Body of pancreas (tissue), 4 donors: Measurements from ENCODE around the gene PHF21A. TPM values are rescaled to one million over a fixed set of nuclear protein-coding genes. Genes with fewer than 3 reads are reported as not detected.

Experiments
- ATAC-seq: fragments of 150-250 bp; one replicate; pipeline ENCODE4 v1.9.1; 2016
- DNase-seq, 4 donors: peaks; one replicate each; pipeline ENCODE4 v3.0.0-alpha.2; 2019
- H3K27ac ChIP-seq, 4 donors: fragments of 200-600 bp; sonication (generic); 1 replicate in 3 of 4; 2 replicates in 1 of 4; pipeline versions ENCODE4 v1.5.1 to v1.6.1; 2016 to 2019; ENCODE audit warnings: mild to moderate bottlenecking in 1 of 4, mixed read lengths in 1 of 4, moderate library complexity in 1 of 4
- H3K27me3 ChIP-seq, 2 donors: fragments of 200-600 bp; sonication (generic); one replicate each; pipeline ENCODE4 v1.6.0; 2016; ENCODE audit warnings: mild to moderate bottlenecking in 1 of 2
- H3K36me3 ChIP-seq, 2 donors: fragments of 200-600 bp; sonication (generic); replicated peaks in 1 of 2; 2 replicates each; pipeline ENCODE4 v1.5.1; 2016; ENCODE audit warnings: low read depth in 2 of 2; ENCODE audit not compliant: insufficient read depth in 1 of 2
- H3K4me1 ChIP-seq: fragments of 200-600 bp; sonication (generic); one replicate; pipeline ENCODE4 v1.6.0; 2016
- H3K4me3 ChIP-seq, 2 donors: fragments of 200-600 bp; sonication (generic); 1 replicate in 1 of 2; 2 replicates in 1 of 2; pipeline ENCODE4 v1.5.1; 2016 to 2019
- H3K9me3 ChIP-seq, 3 donors: fragments of 200-600 bp; sonication (generic); 1 replicate in 2 of 3; 2 replicates in 1 of 3; pipeline ENCODE4 v1.5.1; 2016
- POLR2A ChIP-seq, 3 donors: fragments of 450-650 bp; IDR thresholded peaks; one replicate each; pipeline ENCODE4 v1.6.1; 2016; ENCODE audit warnings: antibody characterized with exemption in 3 of 3, mild to moderate bottlenecking in 2 of 3
- WGBS, 2 donors: methylation state at CpG; one replicate each; pipeline ENCODE4 v1.1.5; 2017; 5-methylcytosine and 5-hydroxymethylcytosine counted together
- intact Hi-C: fragments of 100-400 bp; cut with DNase I; formaldehyde crosslinking; loops from one replicate; pipeline ENCODE4 v1.15.1; 2023
- total RNA-seq, 2 donors: library from RNA; depleted of rRNA; stranded (reverse); fragments of >200 nt; gene quantifications; one replicate each; pipeline ENCODE4 v1.1.0, GENCODE V29; 2016
- TF ChIP-seq, protein P1 (sequence below), 7 experiments: fragments of 450-650 bp in 4 of 7; fragments of 200-600 bp in 3 of 7; sonication (generic) in 3 of 7; IDR thresholded peaks; one replicate each; pipeline ENCODE4 v1.5.1; 2016 to 2019; ENCODE audit warnings: antibody characterized with exemption in 7 of 7

The PHF21A gene
- total RNA-seq, 2 donors from 2014 or later: 11.7 to 49.4 TPM

DNA sequence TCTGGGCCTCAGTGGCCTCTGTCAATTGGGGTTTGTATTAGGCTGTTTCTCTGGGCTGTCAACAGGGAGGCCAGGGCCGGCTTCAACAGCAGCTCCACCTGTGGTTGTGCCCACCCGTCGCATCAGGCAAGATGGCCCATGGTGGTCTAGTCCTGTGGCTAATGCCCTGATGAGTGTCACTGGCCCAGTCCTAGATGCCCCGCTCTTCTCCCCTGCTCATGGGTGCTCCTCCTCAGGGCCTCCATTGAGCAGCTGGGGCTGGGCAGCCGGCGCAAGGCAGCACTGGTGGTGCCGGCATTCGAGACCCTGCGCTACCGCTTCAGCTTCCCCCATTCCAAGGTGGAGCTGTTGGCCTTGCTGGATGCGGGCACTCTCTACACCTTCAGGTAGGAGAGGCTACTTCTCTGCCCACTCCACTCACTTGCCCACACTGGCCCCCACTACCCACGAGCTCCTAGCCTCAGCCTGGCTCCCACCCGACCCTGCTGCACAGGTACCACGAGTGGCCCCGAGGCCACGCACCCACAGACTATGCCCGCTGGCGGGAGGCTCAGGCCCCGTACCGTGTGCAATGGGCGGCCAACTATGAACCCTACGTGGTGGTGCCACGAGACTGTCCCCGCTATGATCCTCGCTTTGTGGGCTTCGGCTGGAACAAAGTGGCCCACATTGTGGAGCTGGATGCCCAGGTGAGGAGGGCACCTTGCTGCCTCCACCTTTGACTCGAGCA, 193.4 kb downstream of the PHF21A start:
- TF ChIP-seq, protein P1, sequence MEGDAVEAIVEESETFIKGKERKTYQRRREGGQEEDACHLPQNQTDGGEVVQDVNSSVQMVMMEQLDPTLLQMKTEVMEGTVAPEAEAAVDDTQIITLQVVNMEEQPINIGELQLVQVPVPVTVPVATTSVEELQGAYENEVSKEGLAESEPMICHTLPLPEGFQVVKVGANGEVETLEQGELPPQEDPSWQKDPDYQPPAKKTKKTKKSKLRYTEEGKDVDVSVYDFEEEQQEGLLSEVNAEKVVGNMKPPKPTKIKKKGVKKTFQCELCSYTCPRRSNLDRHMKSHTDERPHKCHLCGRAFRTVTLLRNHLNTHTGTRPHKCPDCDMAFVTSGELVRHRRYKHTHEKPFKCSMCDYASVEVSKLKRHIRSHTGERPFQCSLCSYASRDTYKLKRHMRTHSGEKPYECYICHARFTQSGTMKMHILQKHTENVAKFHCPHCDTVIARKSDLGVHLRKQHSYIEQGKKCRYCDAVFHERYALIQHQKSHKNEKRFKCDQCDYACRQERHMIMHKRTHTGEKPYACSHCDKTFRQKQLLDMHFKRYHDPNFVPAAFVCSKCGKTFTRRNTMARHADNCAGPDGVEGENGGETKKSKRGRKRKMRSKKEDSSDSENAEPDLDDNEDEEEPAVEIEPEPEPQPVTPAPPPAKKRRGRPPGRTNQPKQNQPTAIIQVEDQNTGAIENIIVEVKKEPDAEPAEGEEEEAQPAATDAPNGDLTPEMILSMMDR (IDR thresholded peaks at IDR 0.05): no peak
- no peak for TF ChIP-seq POLR2A (IDR thresholded peaks at IDR 0.05)
- Histone ChIP-seq H3K27ac (no peak overlapping the region), H3K4me1 (peaks cover 14% of the 10 kb centered on the region), H3K36me3 (peaks cover 0 to 5% of the 10 kb centered on the region in 2 donors), H3K9me3 (no peaks in the 10 kb centered on the region), H3K4me3 (no peak overlapping the region), H3K27me3 (no peaks in the 10 kb centered on the region)
- DNase-seq (peak in 1 of 4 donors; percentile 10), ATAC-seq (no peak)
- intact Hi-C loops: no loop called here
- WGBS, 2 donors: 80 to 88% methylated on average over 3 to 24 of the region's 27 CpGs

DNA sequence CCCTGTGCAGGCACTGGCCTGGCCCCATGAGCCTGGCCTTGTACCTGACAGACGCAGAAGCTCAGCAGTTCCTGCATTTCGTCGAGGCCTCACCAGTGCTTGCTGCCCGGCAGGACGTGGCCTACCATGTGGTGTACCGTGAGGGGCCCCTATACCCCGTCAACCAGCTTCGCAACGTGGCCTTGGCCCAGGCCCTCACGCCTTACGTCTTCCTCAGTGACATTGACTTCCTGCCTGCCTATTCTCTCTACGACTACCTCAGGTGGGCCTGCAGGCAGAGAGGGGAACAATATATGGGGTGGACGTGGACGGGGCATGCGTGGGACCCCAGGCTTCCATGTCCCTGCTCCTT, 193.9 kb downstream of the PHF21A start:
- intact Hi-C loops: no loop called here
- Histone ChIP-seq H3K4me1 (peaks cover 19% of the 10 kb centered on the region), H3K27me3 (no peaks in the 10 kb centered on the region), H3K36me3 (peaks cover 0 to 5% of the 10 kb centered on the region in 2 donors), H3K9me3 (no peaks in the 10 kb centered on the region), H3K27ac (no peak overlapping the region), H3K4me3 (no peak overlapping the region)
- DNase-seq (peak in 1 of 4 donors; percentile 9), ATAC-seq (no peak)
- 75 to 76% methylated on average over 13 to 15 of the region's 15 CpGs for WGBS, 2 donors
- TF ChIP-seq POLR2A (IDR thresholded peaks at IDR 0.05): no peak
- TF ChIP-seq, protein P1 (IDR thresholded peaks at IDR 0.05): no peak

- Histone ChIP-seq H3K9me3 (no peaks in the 10 kb centered on the region), H3K4me1 (peaks cover 25% of the 10 kb centered on the region), H3K27ac (no peak overlapping the region), H3K4me3 (no peak overlapping the region), H3K36me3 (peaks cover 0 to 5% of the 10 kb centered on the region in 2 donors), H3K27me3 (no peaks in the 10 kb centered on the region)
- intact Hi-C loops: no loop called here
- 88 to 89% methylated on average over 8 to 12 of the region's 12 CpGs for WGBS, 2 donors
- TF ChIP-seq, protein P1 (IDR thresholded peaks at IDR 0.05): no peak
- TF ChIP-seq POLR2A (IDR thresholded peaks at IDR 0.05): no peak
- ATAC-seq (no peak), DNase-seq (peak in 1 of 4 donors; percentile 9)
These were observed 194.5 kb downstream of the PHF21A start for GRCh38 chr11:45926536-45927331.

DNA sequence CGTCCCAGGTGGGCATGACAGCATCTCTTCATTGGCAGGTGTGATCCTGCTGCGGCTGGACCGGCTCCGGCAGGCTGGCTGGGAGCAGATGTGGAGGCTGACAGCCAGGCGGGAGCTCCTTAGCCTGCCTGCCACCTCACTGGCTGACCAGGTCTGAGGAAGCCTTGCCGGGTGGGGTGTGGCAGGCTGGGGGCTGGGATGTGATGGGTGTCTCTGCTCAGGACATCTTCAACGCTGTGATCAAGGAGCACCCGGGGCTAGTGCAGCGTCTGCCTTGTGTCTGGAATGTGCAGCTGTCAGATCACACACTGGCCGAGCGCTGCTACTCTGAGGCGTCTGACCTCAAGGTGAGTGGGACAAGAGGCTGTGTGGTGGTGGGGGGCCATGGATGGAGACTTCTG, 195.3 kb downstream of the PHF21A start:
- H3K36me3 ChIP-seq: peaks cover 0 to 5% of the 10 kb centered on the region in 2 donors
- H3K27me3 ChIP-seq: no peaks in the 10 kb centered on the region
- no peak overlapping the region for H3K27ac ChIP-seq
- ATAC-seq (no peak), DNase-seq (peak in 2 of 4 donors; percentile 9 to 12)
- WGBS, 2 donors: 78 to 82% methylated on average over 5 to 12 of the region's 12 CpGs
- H3K4me3 ChIP-seq: no peak overlapping the region
- intact Hi-C loops: no loop called here
- H3K4me1 ChIP-seq: peaks cover 32% of the 10 kb centered on the region
- TF ChIP-seq, protein P1 (IDR thresholded peaks at IDR 0.05): no peak
- TF ChIP-seq POLR2A (IDR thresholded peaks at IDR 0.05): no peak
- no peaks in the 10 kb centered on the region for H3K9me3 ChIP-seq
